H1 (cell line): Measurements from ENCODE around the gene RIT2. TPM values are rescaled to one million over a fixed set of nuclear protein-coding genes. Genes with fewer than 3 reads are reported as not detected.

ENCODE experiments used
- CTCF ChIA-PET: fragments of 300-600 bp; sonication (Branson Sonifier 250); formaldehyde crosslinking; loops from one replicate; lab custom pipeline; 2021; ENCODE audit not compliant: partially characterized antibody; lab: Charles Lee
- POLR2A ChIA-PET: fragments of 300-600 bp; sonication (Branson Sonifier 250); formaldehyde crosslinking; loops from one replicate; lab custom pipeline; 2021; ENCODE audit warnings: inconsistent platforms; ENCODE audit not compliant: partially characterized antibody; lab: Charles Lee
- DNase-seq, 2 experiments: peaks; one replicate each; pipeline versions ENCODE4 v3.0.0 to v3.0.0-alpha.2; 2010 to 2022; ENCODE audit warnings: low spot score in 2 of 2, low read depth in 1 of 2, mixed read lengths in 1 of 2
- FAIRE-seq: peaks from 2 replicates; lab custom pipeline; 2011; peaks lifted over from hg19 to GRCh38; lab: Jason Lieb, UNC
- H2AFZ ChIP-seq: 2 replicates; pipeline ENCODE4 v1.8.1; 2012; ENCODE audit warnings: low read length, inconsistent platforms
- H2AK5ac ChIP-seq: 2 replicates; pipeline ENCODE4 v1.6.1; 2013; ENCODE audit warnings: low read depth, low read length
- H2BK120ac ChIP-seq: replicated peaks from 2 replicates; pipeline ENCODE3; 2013; ENCODE audit warnings: low read depth, low read length, inconsistent platforms
- H2BK12ac ChIP-seq: 2 replicates; pipeline ENCODE4 v1.6.1; 2013; ENCODE audit warnings: low read depth, low read length
- H2BK15ac ChIP-seq: 2 replicates; pipeline ENCODE4 v1.6.1; 2013; ENCODE audit warnings: low read length
- H2BK20ac ChIP-seq: 2 replicates; pipeline ENCODE4 v1.6.1; 2013; ENCODE audit warnings: low read length
- H2BK5ac ChIP-seq: 2 replicates; pipeline ENCODE4 v1.6.1; 2013; ENCODE audit warnings: low read depth, low read length
- H3K14ac ChIP-seq: 2 replicates; pipeline ENCODE4 v1.6.1; 2013; ENCODE audit warnings: inconsistent platforms; ENCODE audit not compliant: insufficient read length
- H3K18ac ChIP-seq: 2 replicates; pipeline ENCODE4 v1.6.1; 2013; ENCODE audit warnings: low read length; ENCODE audit errors: extremely low read depth
- H3K23ac ChIP-seq: 2 replicates; pipeline ENCODE4 v1.6.1; 2013; ENCODE audit warnings: inconsistent platforms; ENCODE audit not compliant: insufficient read length
- H3K23me2 ChIP-seq: 2 replicates; pipeline ENCODE4 v1.6.1; 2013; ENCODE audit warnings: low read depth, low read length
- H3K27ac ChIP-seq: 2 replicates; pipeline ENCODE4 v1.6.1; 2011; ENCODE audit warnings: low read depth, low read length, inconsistent platforms
- H3K27me3 ChIP-seq, 4 experiments: replicated peaks in 1 of 4; 1 replicate in 1 of 4; 2 replicates in 3 of 4; pipeline versions ENCODE4 v1.6.1 to v1.8.1; 2011 to 2013; ENCODE audit warnings: low read length in 3 of 4, mild to moderate bottlenecking in 3 of 4, inconsistent platforms in 2 of 4, mixed read lengths in 2 of 4, moderate library complexity in 1 of 4; ENCODE audit not compliant: control insufficient read depth in 3 of 4, insufficient read depth in 3 of 4; ENCODE audit errors: extremely low read depth in 1 of 4
- H3K36me3 ChIP-seq, 4 experiments: 2 replicates each; pipeline versions ENCODE4 v1.6.1 to v1.8.1; 2011 to 2013; ENCODE audit warnings: mild to moderate bottlenecking in 4 of 4, low read length in 3 of 4, moderate library complexity in 2 of 4, control low read depth in 1 of 4, inconsistent platforms in 1 of 4; ENCODE audit not compliant: insufficient read depth in 4 of 4, control insufficient read depth in 2 of 4
- H3K4ac ChIP-seq: replicated peaks from 2 replicates; pipeline ENCODE3; 2013; ENCODE audit warnings: low read length, low read depth, mixed read lengths, inconsistent platforms; ENCODE audit not compliant: insufficient read length
- H3K4me1 ChIP-seq, 4 experiments: replicated peaks in 1 of 4; 1 replicate in 1 of 4; 2 replicates in 3 of 4; pipeline versions ENCODE4 v1.6.1 to v1.8.1; 2011 to 2013; ENCODE audit warnings: low read length in 3 of 4, inconsistent platforms in 2 of 4, mixed read lengths in 1 of 4; ENCODE audit not compliant: insufficient read depth in 4 of 4, control insufficient read depth in 3 of 4
- H3K4me2 ChIP-seq, 2 experiments: 2 replicates each; pipeline versions ENCODE4 v1.6.1 to v1.8.1; 2011 to 2013; ENCODE audit warnings: low read depth in 2 of 2, low read length in 2 of 2, control low read depth in 1 of 2, inconsistent platforms in 1 of 2, mild to moderate bottlenecking in 1 of 2; ENCODE audit not compliant: insufficient read depth in 1 of 2
- H3K4me3 ChIP-seq, 4 experiments: fragments of 200-600, 300-600 bp in 1 of 4; sonication (generic), shearing (Covaris generic), sonication (Bioruptor Twin) in 1 of 4; 2 replicates each; pipeline versions ENCODE4 v1.5.1 to v1.8.1; 2011 to 2016; ENCODE audit warnings: low read length in 4 of 4, low read depth in 3 of 4, control low read depth in 2 of 4, inconsistent platforms in 2 of 4, mild to moderate bottlenecking in 2 of 4, mixed read lengths in 1 of 4, moderate library complexity in 1 of 4; ENCODE audit not compliant: insufficient read depth in 2 of 4; ENCODE audit errors: extremely low read depth in 1 of 4
- H3K56ac ChIP-seq: replicated peaks from 2 replicates; pipeline ENCODE3; 2013; ENCODE audit warnings: low read depth, mild to moderate bottlenecking, mixed read lengths, low read length, inconsistent platforms; ENCODE audit not compliant: insufficient read length
- H3K79me1 ChIP-seq: 2 replicates; pipeline ENCODE4 v1.6.1; 2013; ENCODE audit warnings: low read depth, low read length, control low read depth
- H3K79me2 ChIP-seq, 2 experiments: 2 replicates each; pipeline versions ENCODE4 v1.6.1 to v1.8.1; 2012 to 2013; ENCODE audit warnings: low read length in 2 of 2, mild to moderate bottlenecking in 2 of 2, inconsistent platforms in 1 of 2; ENCODE audit not compliant: insufficient read depth in 2 of 2, control insufficient read depth in 1 of 2
- H3K9ac ChIP-seq, 4 experiments: replicated peaks in 1 of 4; 1 replicate in 1 of 4; 2 replicates in 3 of 4; pipeline versions ENCODE4 v1.6.1 to v1.8.1; 2011 to 2013; ENCODE audit warnings: low read depth in 3 of 4, low read length in 3 of 4, control low read depth in 2 of 4, mild to moderate bottlenecking in 2 of 4, moderate library complexity in 2 of 4, inconsistent platforms in 1 of 4; ENCODE audit errors: extremely low read depth in 1 of 4
- H3K9me3 ChIP-seq, 2 experiments: 2 replicates each; pipeline versions ENCODE4 v1.6.1 to v1.8.1; 2012 to 2013; ENCODE audit warnings: mild to moderate bottlenecking in 2 of 2, moderate library complexity in 2 of 2, control low read depth in 1 of 2, inconsistent platforms in 1 of 2, low read depth in 1 of 2, low read length in 1 of 2, mixed read lengths in 1 of 2; ENCODE audit not compliant: insufficient read depth in 2 of 2
- H4K20me1 ChIP-seq, 2 experiments: replicated peaks in 1 of 2; 2 replicates each; pipeline versions ENCODE3 to v1.8.1; 2011 to 2013; ENCODE audit warnings: inconsistent platforms in 2 of 2, low read length in 2 of 2, mild to moderate bottlenecking in 1 of 2; ENCODE audit not compliant: insufficient read depth in 2 of 2, control insufficient read depth in 1 of 2
- H4K5ac ChIP-seq: 2 replicates; pipeline ENCODE4 v1.6.1; 2013; ENCODE audit warnings: low read length, low read depth, mixed read lengths, inconsistent platforms; ENCODE audit not compliant: insufficient read length
- H4K8ac ChIP-seq: 2 replicates; pipeline ENCODE4 v1.8.0; 2013; ENCODE audit warnings: mild to moderate bottlenecking, moderate library complexity, low read length, inconsistent platforms; ENCODE audit not compliant: insufficient read depth; ENCODE audit errors: extremely low read depth
- H4K91ac ChIP-seq: replicated peaks from 2 replicates; pipeline ENCODE3; 2013; ENCODE audit warnings: low read length, mixed read lengths, inconsistent platforms; ENCODE audit not compliant: insufficient read length
- GTF2F1 ChIP-seq: IDR thresholded peaks from 2 replicates; pipeline ENCODE4 v1.6.1; 2012; ENCODE audit warnings: low read depth, low read length, improper control_type of control experiment, borderline replicate concordance
- HDAC6 ChIP-seq: IDR thresholded peaks from one replicate; pipeline ENCODE4 v1.7.1; 2012; ENCODE audit warnings: low read depth, mild to moderate bottlenecking, inconsistent platforms, low read length, moderate library complexity
- KDM4A ChIP-seq: IDR thresholded peaks from one replicate; pipeline ENCODE4 v1.7.1; 2012; ENCODE audit warnings: low read depth, mild to moderate bottlenecking, moderate library complexity, low read length, inconsistent platforms; ENCODE audit not compliant: severe bottlenecking
- NANOG ChIP-seq: IDR thresholded peaks from 2 replicates; pipeline ENCODE4 v1.6.1; 2011; ENCODE audit warnings: low read length, low read depth, mild to moderate bottlenecking, inconsistent platforms; ENCODE audit not compliant: insufficient read depth, poor library complexity, severe bottlenecking
- RBBP5 ChIP-seq: IDR thresholded peaks from 2 replicates; pipeline ENCODE4 v1.7.1; 2012; ENCODE audit warnings: low read depth, mild to moderate bottlenecking, inconsistent platforms, low read length, moderate library complexity, borderline replicate concordance
- RNF2 ChIP-seq: fragments of 200-900, 300-1000 bp; sonication (generic); IDR thresholded peaks from 2 replicates; pipeline ENCODE4 v1.7.1; 2016; ENCODE audit warnings: borderline replicate concordance, low read depth, mild to moderate bottlenecking, antibody characterized with exemption, low read length; ENCODE audit not compliant: poor library complexity, severe bottlenecking; ENCODE audit errors: missing control alignments
- SAP30 ChIP-seq: fragments of 300-600 bp; sonication (generic); IDR thresholded peaks from 2 replicates; pipeline ENCODE4 v1.7.1; 2012; ENCODE audit warnings: low read length, moderate library complexity, mild to moderate bottlenecking, inconsistent platforms; ENCODE audit not compliant: insufficient read depth, insufficient replicate concordance
- SRF ChIP-seq: IDR thresholded peaks from 2 replicates; pipeline ENCODE4 v1.6.1; 2011; ENCODE audit warnings: mild to moderate bottlenecking, low read depth, low read length, moderate library complexity
- TAF1 ChIP-seq: IDR thresholded peaks from 2 replicates; pipeline ENCODE4 v1.6.1; 2011; ENCODE audit warnings: mild to moderate bottlenecking, low read depth, low read length
- WGBS, 2 experiments: shearing (Covaris generic) in 1 of 2; methylation state at CpG; one replicate each; pipeline versions ENCODE4 v1.1.6 to v1.1.7; 2013 to 2015; ENCODE audit warnings: low lambda C conversion rate in 2 of 2, mixed read lengths in 2 of 2, inconsistent platforms in 1 of 2, low coverage in 1 of 2, missing lambda C conversion rate in 1 of 2; ENCODE audit not compliant: insufficient replicate concordance in 2 of 2, insufficient coverage in 1 of 2, insufficient read length in 1 of 2; ENCODE audit errors: extremely low coverage in 1 of 2, missing lambda C conversion rate in 1 of 2; 5-methylcytosine and 5-hydroxymethylcytosine counted together
- polyA plus RNA-seq, 7 experiments: library from polyadenylated mRNA; depleted of rRNA in 3 of 7; stranded (reverse) in 5 of 7; unstranded in 2 of 7; fragments of >200 nt in 5 of 7; fragments of 200-250 nt in 2 of 7; gene quantifications; 1 replicate in 5 of 7; 2 replicates in 1 of 7; 4 replicates in 1 of 7; pipeline versions ENCODE4 v1.2.1 to v1.2.3, GENCODE V29; 2011 to 2013; ENCODE audit warnings: missing spikeins in 2 of 7, mixed read lengths in 2 of 7
- total RNA-seq: library from RNA; stranded (reverse); fragmentation: NEBNext Ultra II Directional; extraction: Animal tissue kit (Norgen Biotek cat#: 25700); gene quantifications from 2 replicates; pipeline ENCODE4 v1.2.1, GENCODE V29; 2021

Gene RIT2
- total and polyA plus RNA-seq, 2 of the 8 experiments (the other 6 are each of a cell fraction or from before 2014, with no cell fraction given), result 0.67 to 3.2 TPM

DNA sequence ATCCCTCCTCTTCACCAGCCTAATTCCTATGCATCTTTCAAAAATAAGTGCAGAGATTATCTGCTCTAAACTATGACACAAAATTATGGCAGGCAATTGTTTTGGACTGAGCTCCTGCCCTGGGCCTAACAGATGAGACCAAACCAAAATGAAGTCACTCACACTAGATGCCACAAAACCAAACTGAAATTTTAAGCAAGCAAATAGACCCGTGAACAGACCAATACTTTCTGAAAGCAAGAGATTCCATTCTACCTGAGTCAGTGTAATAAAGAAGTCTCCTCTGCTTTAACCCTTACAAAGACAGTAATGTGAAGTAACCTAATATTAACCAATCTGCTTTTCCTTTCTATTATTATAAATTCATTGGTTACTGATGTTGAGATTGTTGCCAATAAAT lies 84.3 kb downstream of the RIT2 start:
- H4K20me1 ChIP-seq, result no peaks in the 10 kb centered on the region
- H3K79me1 ChIP-seq, result no peaks in the 10 kb centered on the region
- FAIRE-seq (no peak), DNase-seq (no peak)
- H2AK5ac ChIP-seq, result no peak overlapping the region
- no peak overlapping the region for H2BK5ac ChIP-seq
- H2BK120ac ChIP-seq, result no peak overlapping the region
- TF ChIP-seq NANOG (no peak), SAP30 (no peak), KDM4A (no peak), RNF2 (no peak), SRF (no peak), HDAC6 (no peak), TAF1 (no peak), RBBP5 (no peak), GTF2F1 (no peak)
- no peaks in the 10 kb centered on the region for H3K27me3 ChIP-seq
- no peak overlapping the region for H3K4me2 ChIP-seq
- H4K8ac ChIP-seq, result no peak overlapping the region
- H4K91ac ChIP-seq, result no peak overlapping the region
- H3K4ac ChIP-seq, result no peak overlapping the region
- H3K4me3 ChIP-seq, result no peak overlapping the region
- no peak overlapping the region for H3K9ac ChIP-seq
- H3K4me1 ChIP-seq, result peaks cover 0 to 14% (median 2%) of the 10 kb centered on the region in 4 experiments; a peak in 1 of 7 replicates
- no peak overlapping the region for H3K14ac ChIP-seq
- no peak overlapping the region for H3K56ac ChIP-seq
- H3K79me2 ChIP-seq, result no peaks in the 10 kb centered on the region
- no peaks in the 10 kb centered on the region for H3K23me2 ChIP-seq
- H2BK20ac ChIP-seq, result no peak overlapping the region
- no peak overlapping the region for H3K23ac ChIP-seq
- H3K36me3 ChIP-seq, result no peaks in the 10 kb centered on the region
- no peak overlapping the region for H2AFZ ChIP-seq
- H4K5ac ChIP-seq, result no peak overlapping the region
- WGBS, 2 experiments, result 76% methylated on average over 1 of the region's 1 CpG; no CpG with 5 or more reads in 1 of the 2 experiments
- CTCF ChIA-PET, result no interaction called here
- no peak overlapping the region for H3K27ac ChIP-seq
- H3K9me3 ChIP-seq, result no peaks in the 10 kb centered on the region
- no peak overlapping the region for H2BK12ac ChIP-seq
- no peak overlapping the region for H3K18ac ChIP-seq
- no peak overlapping the region for H2BK15ac ChIP-seq
- POLR2A ChIA-PET, result no interaction called here
